Smooth muscle cell of the brain vasculature (primary cell): ENCODE results near the gene PER1.
"Not testable (repeated sequence)": the region's sequence is repeated elsewhere in the genome, so short reads cannot be mapped to it uniquely, and the experiment has no call there.

Experiments used
- DNase-seq: peaks from one replicate; pipeline ENCODE4 v3.0.0-alpha.2; 2012; ENCODE audit warnings: low read depth, low spot score

The PER1 gene

DNA sequence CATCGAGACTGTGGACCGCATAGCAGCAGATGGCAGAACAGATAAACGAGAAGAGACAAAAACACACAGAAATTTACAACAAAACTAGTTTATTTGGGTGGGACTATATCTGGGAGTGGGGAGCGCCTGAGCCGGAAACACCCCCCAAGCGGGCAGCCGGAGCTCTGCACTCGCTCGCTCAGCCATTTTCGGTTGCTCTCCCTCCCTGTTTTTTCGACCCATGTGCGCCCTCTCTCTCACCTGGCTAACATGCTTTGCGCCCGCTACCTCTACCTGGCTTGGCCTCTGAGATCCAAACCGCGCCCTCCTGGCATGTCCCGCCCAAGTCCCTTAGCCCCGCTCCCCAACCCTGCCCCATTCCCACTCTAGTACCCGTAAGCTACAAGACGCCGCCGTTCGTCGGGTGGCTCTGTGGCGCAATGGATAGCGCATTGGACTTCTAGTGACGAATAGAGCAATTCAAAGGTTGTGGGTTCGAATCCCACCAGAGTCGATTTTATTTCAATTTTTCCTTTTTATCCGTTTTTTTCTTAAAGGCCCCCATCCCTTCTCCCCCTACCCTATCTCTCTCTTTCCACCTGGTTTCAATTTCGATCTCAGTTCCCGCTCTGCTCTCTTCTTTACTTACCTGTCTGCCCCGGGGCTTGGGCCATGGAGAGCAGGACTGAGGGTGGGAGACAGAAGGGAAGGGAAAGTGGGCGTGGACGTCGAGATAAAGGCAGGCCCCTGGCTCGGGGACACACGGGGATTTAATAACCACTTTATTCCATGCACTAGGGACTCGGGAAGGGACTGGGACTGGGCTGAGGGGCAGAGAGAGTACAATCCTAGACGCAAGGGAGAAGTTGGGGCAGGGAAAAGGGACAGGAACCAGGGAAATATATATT lies 31.4 kb downstream of the PER1 start:
- no peak for DNase-seq

DNA sequence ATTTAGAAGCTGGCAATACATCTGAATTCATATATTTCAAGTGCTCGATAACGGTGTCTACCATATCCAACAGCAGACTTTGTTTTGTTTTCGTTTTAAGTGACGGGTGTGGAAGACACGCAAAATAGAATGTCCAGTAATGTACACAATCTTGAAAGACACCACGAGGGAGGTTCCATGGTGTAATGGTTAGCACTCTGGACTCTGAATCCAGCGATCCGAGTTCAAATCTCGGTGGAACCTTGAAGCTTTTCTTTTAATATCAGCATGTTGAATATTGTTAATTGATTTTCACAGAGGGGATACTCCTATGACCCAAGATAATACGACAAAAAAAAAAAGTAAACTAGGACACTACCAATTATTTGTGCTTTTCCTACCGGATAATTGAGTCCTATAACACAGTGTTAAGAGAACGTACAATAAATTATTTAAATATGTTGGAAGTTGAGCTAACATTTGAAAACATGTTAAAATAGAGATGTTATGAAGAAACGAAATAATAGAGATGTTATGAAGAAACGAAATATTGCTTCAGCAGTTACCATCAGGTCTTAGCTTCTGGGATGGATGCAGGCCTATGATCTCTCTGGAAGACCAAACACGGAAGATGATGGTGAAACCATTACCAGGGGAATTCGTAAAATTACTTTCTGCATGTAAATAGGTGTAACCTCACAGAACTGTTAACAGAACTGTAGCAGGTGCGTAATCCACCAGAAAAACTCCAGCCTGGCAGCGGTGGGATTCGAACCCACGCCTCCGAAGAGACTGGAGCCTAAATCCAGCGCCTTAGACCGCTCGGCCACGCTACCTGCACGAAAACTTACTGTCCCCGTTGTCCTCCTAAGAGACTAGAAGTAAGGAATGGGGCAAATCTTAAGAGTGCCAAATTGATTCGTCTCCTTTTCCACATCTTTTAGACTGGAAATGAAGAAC lies 32.4 kb downstream of the PER1 start:
- peak; percentile 89 for DNase-seq

DNA sequence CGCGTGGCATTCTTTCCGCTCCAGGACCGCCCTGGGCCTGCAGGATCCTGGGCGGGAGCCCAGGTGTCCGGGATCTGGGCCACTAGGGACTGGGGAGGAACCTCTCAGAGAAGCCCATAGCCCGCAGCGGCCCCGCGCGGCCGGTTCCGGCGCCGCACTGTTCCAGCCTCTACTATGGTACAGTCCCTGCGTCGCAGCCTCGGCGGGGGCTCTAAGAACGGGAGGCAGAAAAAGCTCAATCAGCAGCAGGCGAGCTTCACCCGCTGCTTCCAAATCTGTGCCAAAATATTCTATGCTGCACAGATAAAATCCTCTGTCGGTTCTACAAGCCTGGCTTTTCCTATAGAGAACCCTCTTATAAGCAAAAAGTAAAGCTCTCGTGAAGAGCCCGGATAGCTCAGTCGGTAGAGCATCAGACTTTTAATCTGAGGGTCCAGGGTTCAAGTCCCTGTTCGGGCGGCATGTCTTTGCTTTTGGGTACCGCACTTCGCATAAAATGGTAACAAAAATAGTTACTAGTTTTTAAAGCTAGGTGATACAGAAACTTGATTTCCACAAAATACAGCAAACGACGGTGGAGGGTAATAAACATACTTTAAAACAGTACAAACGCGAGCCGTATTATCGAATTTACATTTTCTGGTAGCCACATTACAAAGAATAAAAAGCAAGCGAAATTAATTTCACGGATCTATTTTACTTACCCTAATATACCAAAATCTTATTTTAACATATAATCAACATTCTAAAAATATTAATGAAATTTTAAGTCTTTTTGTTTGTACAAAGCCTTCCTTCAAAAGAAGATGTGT lies 33.2 kb downstream of the PER1 start:
- DNase-seq: peak; percentile 67

DNA sequence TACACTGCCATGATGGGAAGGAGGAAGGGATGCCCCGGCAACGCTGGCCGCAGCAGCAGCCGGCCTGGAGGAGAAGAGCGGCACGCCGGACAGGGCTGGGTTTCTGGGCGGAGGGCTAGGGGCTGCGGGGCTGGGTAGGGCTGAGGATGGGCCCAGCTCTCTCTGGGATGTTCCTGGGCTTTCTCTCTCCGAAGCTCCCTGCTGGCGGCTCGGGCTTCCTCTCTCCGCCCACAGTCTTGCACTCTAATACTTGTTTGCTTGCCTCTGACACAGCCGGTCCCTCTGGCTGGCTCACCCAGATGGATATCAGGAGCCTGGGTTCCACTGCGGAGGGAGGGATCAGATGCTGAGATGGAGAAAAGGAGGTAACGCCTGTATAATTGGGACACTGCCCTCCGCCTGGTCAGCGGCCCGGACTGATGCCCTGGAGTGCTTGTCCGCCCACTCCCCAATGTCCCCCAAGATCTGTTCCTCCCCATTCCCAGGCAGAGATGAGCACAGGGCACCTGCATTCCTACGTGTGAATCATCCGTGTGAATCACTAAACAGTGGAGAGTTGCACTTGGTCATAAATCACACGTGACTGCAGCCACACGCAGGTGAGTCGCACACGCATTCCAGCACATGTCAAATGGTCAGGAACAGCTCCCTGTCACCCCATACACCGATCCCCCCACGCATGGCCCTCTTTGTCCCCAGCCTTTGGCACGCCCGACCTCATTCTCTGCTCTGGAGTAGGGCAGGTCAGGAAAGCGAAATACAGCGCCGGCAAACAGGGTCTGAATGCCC lies 34.0 kb downstream of the PER1 start, which contains the start of gene ALOXE3:
Gene ALOXE3 (minus strand): TSS at position 535 of the 789 bp plus-strand sequence. CDS start 524 bp downstream, at position 11.
- DNase-seq: no peak

DNA sequence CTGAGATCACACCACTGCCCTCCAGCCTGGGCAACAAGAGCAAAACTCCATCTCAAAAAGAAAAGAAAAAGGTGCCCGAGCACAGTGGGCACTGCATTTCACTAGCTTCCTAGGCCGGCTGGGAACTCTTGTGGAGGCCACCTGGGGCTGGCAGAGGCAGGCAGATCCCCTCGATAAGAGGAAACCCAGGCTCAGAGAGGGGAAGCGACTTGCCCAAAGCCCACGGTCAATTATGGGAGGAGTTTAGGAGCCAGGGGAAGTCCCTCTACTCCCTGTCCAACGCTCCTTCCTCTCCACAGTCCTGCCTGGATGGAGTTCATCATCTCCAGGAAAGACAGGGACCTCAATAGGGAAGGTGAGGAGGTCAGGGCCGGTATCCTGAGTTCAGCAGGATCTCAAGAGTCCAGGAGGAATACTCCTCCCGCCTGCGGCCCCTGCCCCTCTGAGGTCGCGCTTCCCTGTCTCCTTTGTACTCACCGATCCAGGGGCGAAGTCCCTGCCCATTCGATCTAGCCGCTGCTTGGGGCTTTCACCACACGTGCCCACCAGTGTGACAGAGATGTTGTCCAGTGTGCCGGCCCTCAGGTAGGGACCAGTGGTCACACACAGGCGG lies 34.7 kb downstream of the PER1 start:
- no peak for DNase-seq

DNA sequence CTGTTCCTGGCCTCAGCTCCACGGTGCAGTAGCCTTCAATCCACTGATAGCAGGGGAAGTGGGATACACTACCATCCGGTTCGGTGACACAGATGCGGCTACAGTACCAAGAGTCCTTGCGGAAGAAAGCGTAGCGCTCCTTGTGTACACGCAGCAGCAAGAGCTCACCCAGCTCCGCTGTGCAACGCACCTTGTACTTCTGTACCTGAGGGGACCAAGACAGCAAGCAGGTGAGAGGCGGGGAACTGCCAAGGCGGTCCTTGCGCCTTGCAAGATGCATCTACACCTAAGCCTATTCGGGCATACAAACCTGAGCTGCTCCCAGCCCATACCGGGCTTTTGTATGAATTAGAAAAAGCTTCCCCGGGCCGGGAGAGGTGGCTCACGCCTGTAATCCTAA lies 35.4 kb downstream of the PER1 start:
- DNase-seq: no peak

DNA sequence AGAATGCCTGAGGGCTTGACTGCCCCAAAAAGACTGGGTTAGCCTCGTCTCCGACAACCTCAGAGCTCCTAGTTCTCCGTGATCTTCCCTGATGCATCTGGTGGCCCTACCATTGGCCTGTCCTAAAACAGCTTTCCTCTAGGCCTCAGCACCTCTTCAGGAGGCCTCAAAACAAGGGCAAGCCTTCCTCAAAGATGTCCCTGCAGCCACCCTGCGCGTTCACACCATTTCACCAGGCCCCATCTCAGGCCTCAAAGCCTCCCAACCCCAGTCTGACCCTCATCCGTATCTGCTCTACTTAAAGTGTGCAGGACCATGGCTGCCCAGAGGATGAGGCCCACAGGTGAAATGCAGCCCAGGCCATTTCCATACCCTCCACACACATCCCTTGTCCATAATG lies 41.3 kb downstream of the PER1 start:
- no peak for DNase-seq

DNA sequence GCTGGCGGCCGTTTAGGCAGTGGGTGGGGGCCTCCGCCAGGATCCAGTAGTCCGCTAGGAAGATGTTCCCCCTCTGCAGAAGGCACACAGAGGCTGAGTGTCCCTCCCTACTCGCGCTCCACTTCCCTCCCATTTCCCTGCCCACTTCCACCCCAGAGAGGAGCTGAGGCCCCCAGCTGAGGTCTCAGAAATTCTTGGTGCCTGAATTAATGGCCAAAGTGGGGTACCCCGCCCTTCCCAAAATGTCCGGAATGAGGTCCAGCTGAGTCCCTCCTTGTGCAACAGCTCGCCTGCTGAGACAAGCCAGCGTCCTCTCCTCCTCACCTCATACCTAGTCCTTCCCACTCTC lies 41.8 kb downstream of the PER1 start:
- no peak for DNase-seq

DNA sequence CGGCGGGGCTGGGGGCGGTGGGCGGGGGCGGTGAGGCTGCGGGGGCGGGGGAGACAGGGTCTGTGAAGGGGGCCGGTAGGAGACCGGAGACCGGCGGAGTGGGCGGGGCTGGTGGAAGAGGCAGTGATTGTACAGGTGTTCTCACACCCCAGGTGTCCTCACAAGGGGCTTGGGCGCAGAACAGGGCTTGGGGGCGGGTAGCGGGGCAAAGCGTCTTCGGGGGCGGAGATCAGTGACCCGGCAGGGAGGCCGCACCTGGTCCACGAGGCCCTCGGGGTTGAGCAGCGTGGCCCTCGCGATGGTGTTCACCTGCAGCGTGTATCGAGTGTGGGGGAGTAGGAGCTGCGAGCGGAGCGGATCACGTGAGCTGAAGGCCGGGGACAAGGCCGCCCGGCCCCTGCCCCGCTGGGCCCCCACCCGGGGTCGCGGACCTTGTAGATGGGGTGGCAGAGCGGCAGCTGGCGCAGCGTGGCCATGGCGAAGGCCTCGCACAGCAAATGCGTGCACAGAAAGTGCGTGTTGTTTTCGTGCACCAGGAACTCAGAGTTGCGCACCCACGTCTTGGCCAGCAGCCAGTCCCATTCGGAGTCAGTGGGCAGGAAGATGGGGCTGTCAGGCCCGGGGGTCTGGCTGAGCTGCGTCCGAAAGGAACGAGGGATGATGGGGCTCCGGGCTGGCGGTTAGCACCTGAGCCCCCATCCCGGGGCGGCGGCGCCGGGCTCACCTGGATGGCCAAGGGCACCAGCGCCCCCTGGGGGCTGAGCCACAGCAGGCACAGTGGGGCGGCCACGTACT lies 42.3 kb downstream of the PER1 start:
- no peak for DNase-seq

DNA sequence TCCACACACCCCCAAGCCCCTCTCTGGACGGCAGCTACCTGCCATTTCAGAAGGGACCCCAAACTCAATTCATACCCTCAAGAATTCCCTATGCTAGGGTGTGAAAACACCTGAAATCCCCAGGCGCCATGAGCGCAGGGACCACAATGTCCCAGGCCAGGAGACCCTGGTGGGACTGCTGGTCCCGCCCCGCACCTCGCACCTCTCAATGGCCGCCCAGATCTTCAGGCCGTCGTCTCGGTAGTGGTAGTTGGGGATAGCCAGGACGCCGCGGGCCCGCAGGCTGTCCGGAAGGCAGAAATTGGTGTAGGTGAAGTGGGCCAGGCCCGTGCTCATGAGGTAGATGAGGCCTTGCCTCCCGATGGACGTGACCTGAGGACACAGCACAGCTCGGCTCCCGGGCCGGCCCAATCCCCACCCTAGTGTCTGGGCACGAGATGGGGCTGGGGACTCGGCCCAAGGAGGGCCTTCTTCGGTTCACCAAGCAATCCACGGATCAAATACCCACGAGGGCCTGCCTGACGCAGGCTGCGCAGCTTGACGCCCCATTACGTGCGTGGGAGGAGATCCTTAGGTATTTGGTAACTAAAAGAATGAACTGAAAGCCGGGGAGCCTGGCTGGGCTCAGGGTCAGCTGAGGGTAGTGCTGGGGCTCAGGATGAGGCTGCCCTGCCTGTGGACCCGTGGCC lies 43.1 kb downstream of the PER1 start:
- no peak for DNase-seq

DNA sequence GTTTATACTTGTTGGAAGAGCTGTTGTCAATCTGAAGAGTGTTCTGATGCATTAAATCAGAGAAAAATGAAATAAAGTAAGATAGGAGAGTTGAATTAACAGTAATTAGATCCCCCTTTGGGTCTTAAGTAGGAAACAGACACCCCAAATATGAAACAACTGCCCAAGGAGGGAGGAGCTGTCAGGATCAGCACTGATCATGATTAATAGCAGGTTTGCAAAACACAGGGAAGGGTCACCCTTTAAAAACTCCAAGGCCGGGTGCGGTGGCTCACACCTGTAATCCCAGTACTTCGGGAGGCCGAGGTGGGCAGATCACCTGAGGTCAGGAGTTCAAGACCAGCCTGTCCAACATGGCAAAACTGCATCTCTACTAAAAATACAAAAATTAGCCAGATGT lies 45.2 kb downstream of the PER1 start:
- not testable (repeated sequence) for DNase-seq

DNA sequence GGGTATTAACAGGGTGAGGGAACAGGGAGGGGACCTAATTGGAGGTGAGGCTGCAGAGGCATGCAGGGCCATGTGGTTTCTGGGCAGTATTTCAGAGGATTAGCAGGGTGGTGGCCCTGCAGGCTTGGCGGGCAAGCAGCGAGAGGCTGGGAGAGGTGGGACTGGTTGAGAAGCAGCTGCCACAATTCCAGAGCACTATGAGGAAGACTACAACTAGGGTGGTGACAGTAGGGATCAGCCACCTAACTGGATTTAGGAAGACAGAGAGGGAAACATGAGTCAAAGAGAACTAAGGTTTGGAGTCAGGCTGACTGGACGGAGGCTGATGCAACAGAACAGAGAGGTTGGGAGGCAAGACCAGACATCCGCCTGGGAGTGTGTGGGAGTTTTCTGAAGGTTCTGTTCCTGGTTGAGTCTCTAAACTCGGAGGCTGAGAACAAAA lies 46.2 kb downstream of the PER1 start:
- DNase-seq: no peak

DNA sequence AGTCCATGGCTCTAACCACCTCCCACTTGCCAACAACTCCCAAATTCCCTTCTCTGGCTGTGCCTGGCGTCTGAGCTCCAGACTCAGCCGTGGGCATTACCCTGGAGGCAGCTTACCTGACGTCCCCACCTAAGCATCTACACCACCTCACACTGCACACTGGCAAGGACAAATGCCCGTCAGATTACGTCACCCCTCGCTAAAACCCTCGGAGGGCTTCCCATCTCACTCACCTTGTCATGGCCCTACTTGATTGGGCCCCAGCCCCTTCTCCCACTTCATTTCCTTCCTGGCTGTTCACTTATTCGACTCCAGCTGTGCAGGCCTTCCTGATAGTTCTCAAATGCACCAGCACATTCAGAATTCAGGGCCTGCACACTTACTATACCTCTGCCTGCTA lies 47.3 kb downstream of the PER1 start:
- no peak for DNase-seq

DNA sequence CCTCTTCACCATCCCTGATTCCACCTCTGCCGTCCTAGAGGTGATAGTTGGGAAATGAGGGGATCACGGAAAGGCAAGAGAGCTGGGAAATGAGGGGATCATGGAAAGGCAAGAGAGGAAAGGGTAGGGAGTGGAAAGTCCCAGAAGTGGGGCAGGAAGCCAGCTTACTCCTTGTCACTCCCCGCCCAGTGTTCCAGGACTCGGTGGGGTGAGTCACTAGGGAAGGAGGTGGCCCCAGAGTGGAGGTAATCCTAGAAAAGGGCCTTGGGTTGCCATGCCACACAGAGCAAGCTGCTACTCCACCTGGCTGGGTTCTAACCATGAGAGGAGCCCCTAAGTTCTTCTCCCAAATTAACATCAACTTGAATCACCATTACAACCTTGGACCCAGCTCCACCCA lies 48.7 kb downstream of the PER1 start:
- DNase-seq: no peak

DNA sequence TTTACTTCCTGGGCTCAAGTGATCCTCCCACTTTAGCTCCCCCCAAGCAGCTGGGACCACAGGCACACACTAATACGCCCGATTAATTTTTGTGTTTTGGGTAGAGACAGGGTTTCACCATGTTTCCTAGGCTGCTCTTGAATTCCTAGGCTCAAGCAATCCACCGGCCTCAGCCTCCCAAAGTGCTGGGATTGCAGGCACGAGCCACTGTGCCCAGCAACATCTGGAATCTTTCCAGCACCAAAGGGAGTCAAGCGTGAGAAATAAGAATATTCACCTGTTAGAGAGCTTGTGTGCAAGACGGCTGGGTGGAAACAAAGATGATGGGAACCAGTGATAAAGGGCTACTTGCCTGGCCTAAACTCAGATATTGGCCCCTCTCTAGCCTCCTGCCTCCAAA lies 50.5 kb downstream of the PER1 start:
- no peak for DNase-seq

DNA sequence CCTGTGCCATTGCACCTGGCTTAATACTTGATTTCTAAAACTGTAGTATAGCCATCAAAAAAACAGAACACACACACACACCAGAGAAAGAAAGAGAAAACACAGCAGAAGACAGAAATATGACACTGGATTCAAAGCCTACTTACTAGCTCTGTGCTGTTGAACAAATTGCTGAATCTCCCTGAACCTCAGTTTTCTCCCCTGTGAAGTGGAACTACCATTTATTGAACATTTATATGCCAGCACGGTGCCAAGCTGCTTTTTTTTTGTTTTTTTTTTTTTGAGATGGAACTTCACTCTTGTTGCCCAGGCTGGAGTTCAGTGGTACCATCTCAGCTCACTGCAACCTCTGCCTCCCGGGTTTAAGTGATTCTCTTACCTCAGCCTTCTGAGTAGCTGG lies 51.4 kb downstream of the PER1 start:
- DNase-seq: no peak

DNA sequence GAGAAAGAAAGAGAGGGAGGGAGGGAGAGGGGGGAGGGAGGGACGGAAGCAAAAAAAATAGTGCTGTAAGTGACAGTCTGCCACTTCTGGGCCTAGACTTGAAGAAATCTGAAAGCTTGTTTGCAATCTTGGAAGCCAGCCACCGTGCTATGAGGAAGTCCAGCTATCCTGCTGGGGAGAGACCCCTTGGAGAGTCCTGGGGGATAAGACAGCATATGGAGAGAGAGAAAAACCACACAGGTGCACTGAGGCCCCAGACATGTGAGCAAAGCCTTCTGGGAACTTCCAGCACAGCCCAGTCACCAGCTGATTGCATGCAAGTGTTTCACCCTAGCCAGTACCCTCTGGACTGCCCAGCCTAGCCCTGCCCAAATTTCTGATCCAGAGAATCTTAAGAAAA lies 52.1 kb downstream of the PER1 start:
- no peak for DNase-seq

DNA sequence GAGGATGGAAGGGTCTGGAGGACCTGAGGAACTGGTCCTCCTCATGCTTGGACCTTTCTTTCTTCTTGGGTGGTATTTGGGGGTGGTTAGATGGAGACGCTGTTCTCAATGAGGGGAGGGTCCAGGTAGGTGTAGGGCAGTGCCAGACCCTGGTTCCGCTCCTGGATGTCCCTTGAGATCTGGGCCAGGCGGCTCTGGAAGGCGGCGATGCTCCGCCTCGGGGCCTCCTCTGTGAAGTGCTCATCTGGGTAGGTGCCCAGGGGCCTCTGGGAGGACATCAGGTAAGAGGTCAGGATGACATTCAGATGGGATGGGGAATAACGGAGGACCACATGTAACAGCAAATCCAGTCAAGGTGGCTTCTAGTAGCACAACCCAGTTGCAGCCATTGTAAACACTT lies 55.7 kb downstream of the PER1 start:
- DNase-seq: no peak

DNA sequence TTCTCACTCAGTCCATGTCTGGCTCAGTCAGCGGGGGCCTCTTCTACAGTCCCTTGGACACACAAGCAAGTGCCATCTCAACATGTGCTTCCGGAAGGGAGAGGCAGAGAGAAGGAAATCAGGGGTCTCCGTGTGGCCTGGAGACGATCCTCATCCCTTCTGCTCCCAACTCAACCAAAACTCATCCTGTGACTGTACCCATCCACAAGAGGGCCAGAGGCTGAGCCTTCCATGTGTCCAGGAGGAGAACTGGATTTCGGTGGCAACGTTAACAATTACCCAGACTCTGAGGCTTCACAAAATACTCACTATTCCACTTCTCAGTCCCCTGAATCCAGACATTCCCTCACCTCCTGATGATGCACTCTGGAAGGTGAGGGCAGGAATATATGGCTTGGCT lies 56.8 kb downstream of the PER1 start:
- no peak for DNase-seq
